Hypothalamus (tissue), 51 donors: Measurements from ENCODE around the gene NXPH4.

Experiments used
- DNase-seq, 51 donors: peaks; one replicate each; lab custom pipeline; 2025; lab: John Stamatoyannopoulos, UW

Gene NXPH4

GRCh38 chr12:57229634-57230380 lies 13.2 kb downstream of the NXPH4 start, which contains the start of gene SHMT2:
TSS of gene SHMT2 (plus strand) at chr12:57229711. CDS start at chr12:57229779, 68 bp downstream.
- DNase-seq: peak; percentile 37 to 92 (median 82)

GRCh38 chr12:57230381-57231155 lies 14.0 kb downstream of the NXPH4 start:
- DNase-seq: no peak

GRCh38 chr12:57231276-57232021 lies 14.9 kb downstream of the NXPH4 start:
- no peak for DNase-seq

- DNase-seq: no peak
Measured at GRCh38 chr12:57232156-57232756, 15.7 kb downstream of the NXPH4 start.

GRCh38 chr12:57233357-57234232 lies 17.0 kb downstream of the NXPH4 start:
- no peak for DNase-seq

GRCh38 chr12:57234233-57234570 lies 17.6 kb downstream of the NXPH4 start:
- no peak for DNase-seq

- no peak for DNase-seq
Measured at GRCh38 chr12:57234571-57235016, 18.0 kb downstream of the NXPH4 start.

- peak in 1 of 51 donors; percentile 29 for DNase-seq
Measured at GRCh38 chr12:57235017-57235727, 18.6 kb downstream of the NXPH4 start.

- no peak for DNase-seq
Measured at GRCh38 chr12:57235728-57236131, 19.1 kb downstream of the NXPH4 start.

- DNase-seq: no peak
Measured at GRCh38 chr12:57236201-57236924, 19.8 kb downstream of the NXPH4 start.

- no peak for DNase-seq
Measured at GRCh38 chr12:57236925-57237595, 20.5 kb downstream of the NXPH4 start.

- no peak for DNase-seq
Measured at GRCh38 chr12:57237596-57237931, 21.0 kb downstream of the NXPH4 start.

GRCh38 chr12:57237932-57238853 lies 21.6 kb downstream of the NXPH4 start:
- DNase-seq: peak in 1 of 51 donors; percentile 32

GRCh38 chr12:57238854-57239554 lies 22.4 kb downstream of the NXPH4 start:
- peak; percentile 23 to 90 (median 66) for DNase-seq

- DNase-seq: peak in 2 of 51 donors; percentile 42 to 63
Measured at GRCh38 chr12:57239587-57240065, 23.0 kb downstream of the NXPH4 start.
